ENCODE measurements around the gene OAT. TPM values are rescaled to one million over a fixed set of nuclear protein-coding genes. Genes with fewer than 3 reads are reported as not detected.

The OAT gene
- polyA plus RNA-seq, 1 experiment, result 112 TPM

- H3K4me3 ChIP-seq (ENCODE audit: low read depth, low read length), result no peak overlapping the region
- ChIA-PET POLR2A (no interaction called here), CTCF (interaction anchor here (0.6 to 1.5 kb wide), 2 partner anchors 26 to 47 kb away, joined by 3 read pairs; no protein-coding TSS in a partner anchor)
- H3K27me3 ChIP-seq (ENCODE audit: control insufficient read depth, insufficient read depth, low read length), result peaks cover 6% of the 10 kb centered on the region
- no peaks in the 10 kb centered on the region for H3K36me3 ChIP-seq (ENCODE audit: control insufficient read depth, insufficient read depth, low read length)
- no peak for DNase-seq (ENCODE audit: low read depth)
- no peak for TF ChIP-seq CTCF (IDR thresholded peaks at IDR 0.05; ENCODE audit: insufficient read depth, low read depth, low read length)
Observed at GRCh38 chr10:124422742-124423141, 4.0 kb upstream of the OAT start.

- CTCF ChIA-PET, result no interaction called here
- no peak for DNase-seq (ENCODE audit: low read depth)
- POLR2A ChIA-PET, result no interaction called here
- peaks cover 6% of the 10 kb centered on the region for H3K27me3 ChIP-seq (ENCODE audit: control insufficient read depth, insufficient read depth, low read length)
- no peaks in the 10 kb centered on the region for H3K36me3 ChIP-seq (ENCODE audit: control insufficient read depth, insufficient read depth, low read length)
- no peak overlapping the region for H3K4me3 ChIP-seq (ENCODE audit: low read depth, low read length)
- no peak for TF ChIP-seq CTCF (IDR thresholded peaks at IDR 0.05; ENCODE audit: insufficient read depth, low read depth, low read length)
Observed at GRCh38 chr10:124420254-124420653, 1.5 kb upstream of the OAT start.

- peaks cover 6% of the 10 kb centered on the region for H3K27me3 ChIP-seq (ENCODE audit: control insufficient read depth, insufficient read depth, low read length)
- TF ChIP-seq CTCF (IDR thresholded peaks at IDR 0.05; ENCODE audit: insufficient read depth, low read depth, low read length), result no peak
- H3K36me3 ChIP-seq (ENCODE audit: control insufficient read depth, insufficient read depth, low read length), result no peaks in the 10 kb centered on the region
- DNase-seq (ENCODE audit: low read depth), result no peak
- ChIA-PET CTCF (interaction anchor here (0.6 to 1.3 kb wide), 2 partner anchors 426 to 429 kb away, joined by 3 read pairs; no protein-coding TSS in a partner anchor), POLR2A (interaction anchor here (0.6 to 0.7 kb wide), 3 partner anchors 25 to 346 kb away, joined by 3 read pairs; no protein-coding TSS in a partner anchor)
- H3K4me3 ChIP-seq (ENCODE audit: low read depth, low read length), result no peak overlapping the region
Observed at GRCh38 chr10:124419635-124420034, 912 bp upstream of the OAT start.

GRCh38 chr10:124417895-124418725, 613 bp downstream of the OAT start:
- no peak for TF ChIP-seq CTCF (IDR thresholded peaks at IDR 0.05; ENCODE audit: insufficient read depth, low read depth, low read length)
- Histone ChIP-seq H3K36me3 (ENCODE audit: control insufficient read depth, insufficient read depth, low read length) (no peaks in the 10 kb centered on the region), H3K27me3 (ENCODE audit: control insufficient read depth, insufficient read depth, low read length) (peaks cover 4% of the 10 kb centered on the region), H3K4me3 (ENCODE audit: low read depth, low read length) (peak overlapping the region; percentile 82)
- CTCF ChIA-PET, result interaction anchor here (0.6 to 2.4 kb wide), 5 partner anchors 9 to 1375 kb away, joined by 3 to 12 read pairs (median 3); no protein-coding TSS in a partner anchor
- POLR2A ChIA-PET, result interaction anchor here (0.7 kb wide), 1 partner anchor 1399 kb away, joined by 5 read pairs; no protein-coding TSS in a partner anchor
- DNase-seq (ENCODE audit: low read depth), result no peak

- Histone ChIP-seq H3K36me3 (ENCODE audit: control insufficient read depth, insufficient read depth, low read length) (no peaks in the 10 kb centered on the region), H3K27me3 (ENCODE audit: control insufficient read depth, insufficient read depth, low read length) (peaks cover 4% of the 10 kb centered on the region), H3K4me3 (ENCODE audit: low read depth, low read length) (no peak overlapping the region)
- POLR2A ChIA-PET, result no interaction called here
- CTCF ChIA-PET, result interaction anchor here (0.9 to 2.4 kb wide), 3 partner anchors 12 to 422 kb away, joined by 3 to 12 read pairs (median 3); no protein-coding TSS in a partner anchor
- no peak for DNase-seq (ENCODE audit: low read depth)
- TF ChIP-seq CTCF (IDR thresholded peaks at IDR 0.05; ENCODE audit: insufficient read depth, low read depth, low read length), result no peak
Observed at GRCh38 chr10:124416733-124417132, 2.0 kb downstream of the OAT start.
